KOPT-K1 (cell line): ENCODE data around the gene ACSL6.

Source experiments
- H3K27ac ChIP-seq: fragments of 200-600 bp; sonication (generic); 2 replicates; pipeline ENCODE4 v1.5.1; 2016; ENCODE audit warnings: antibody characterized with exemption, mild to moderate bottlenecking, low read depth, low read length; ENCODE audit not compliant: poor library complexity, severe bottlenecking
- H3K36me3 ChIP-seq: fragments of 200-600 bp; sonication (generic); 2 replicates; pipeline ENCODE4 v1.5.1; 2017; ENCODE audit warnings: antibody characterized with exemption, mild to moderate bottlenecking, low read length, moderate library complexity; ENCODE audit not compliant: insufficient read depth
- H3K9me3 ChIP-seq: fragments of 200-600 bp; sonication (generic); 2 replicates; pipeline ENCODE4 v1.5.1; 2017; ENCODE audit warnings: antibody characterized with exemption, low read length, mild to moderate bottlenecking; ENCODE audit not compliant: insufficient read depth, poor library complexity, severe bottlenecking

Gene ACSL6

GRCh38 chr5:131973089-131973712 lies 38.3 kb downstream of the ACSL6 start:
- Histone ChIP-seq H3K36me3 (no peaks in the 10 kb centered on the region), H3K9me3 (no peaks in the 10 kb centered on the region), H3K27ac (no peak overlapping the region)

GRCh38 chr5:131968396-131968954 lies 43.0 kb downstream of the ACSL6 start:
- no peaks in the 10 kb centered on the region for H3K36me3 ChIP-seq
- H3K27ac ChIP-seq: no peak overlapping the region
- no peaks in the 10 kb centered on the region for H3K9me3 ChIP-seq

- Histone ChIP-seq H3K36me3 (no peaks in the 10 kb centered on the region), H3K9me3 (no peaks in the 10 kb centered on the region), H3K27ac (no peak overlapping the region)
These were observed 44.9 kb downstream of the ACSL6 start for GRCh38 chr5:131966551-131966950.

- no peaks in the 10 kb centered on the region for H3K9me3 ChIP-seq
- no peak overlapping the region for H3K27ac ChIP-seq
- H3K36me3 ChIP-seq: no peaks in the 10 kb centered on the region
These were observed 45.5 kb downstream of the ACSL6 start for GRCh38 chr5:131965826-131966415.

- H3K9me3 ChIP-seq: no peaks in the 10 kb centered on the region
- H3K36me3 ChIP-seq: no peaks in the 10 kb centered on the region
- H3K27ac ChIP-seq: no peak overlapping the region
These were observed 51.6 kb downstream of the ACSL6 start for GRCh38 chr5:131959906-131960305.

GRCh38 chr5:131959136-131959535 lies 52.3 kb downstream of the ACSL6 start:
- H3K9me3 ChIP-seq: no peaks in the 10 kb centered on the region
- H3K36me3 ChIP-seq: no peaks in the 10 kb centered on the region
- no peak overlapping the region for H3K27ac ChIP-seq

- Histone ChIP-seq H3K27ac (no peak overlapping the region), H3K9me3 (no peaks in the 10 kb centered on the region), H3K36me3 (no peaks in the 10 kb centered on the region)
These were observed 53.6 kb downstream of the ACSL6 start for GRCh38 chr5:131957721-131958441.

- no peak overlapping the region for H3K27ac ChIP-seq
- no peaks in the 10 kb centered on the region for H3K36me3 ChIP-seq
- no peaks in the 10 kb centered on the region for H3K9me3 ChIP-seq
These were observed 57.5 kb downstream of the ACSL6 start for GRCh38 chr5:131953969-131954368.

GRCh38 chr5:131952301-131952857 lies 59.1 kb downstream of the ACSL6 start:
- Histone ChIP-seq H3K27ac (no peak overlapping the region), H3K9me3 (no peaks in the 10 kb centered on the region), H3K36me3 (no peaks in the 10 kb centered on the region)

GRCh38 chr5:131950706-131951105 lies 60.8 kb downstream of the ACSL6 start:
- Histone ChIP-seq H3K36me3 (no peaks in the 10 kb centered on the region), H3K27ac (no peak overlapping the region), H3K9me3 (no peaks in the 10 kb centered on the region)

- Histone ChIP-seq H3K9me3 (no peaks in the 10 kb centered on the region), H3K27ac (no peak overlapping the region), H3K36me3 (no peaks in the 10 kb centered on the region)
These were observed 64.0 kb downstream of the ACSL6 start for GRCh38 chr5:131947445-131947844.

- Histone ChIP-seq H3K9me3 (no peaks in the 10 kb centered on the region), H3K27ac (no peak within 1 kb of the TSS), H3K36me3 (no peaks in the 10 kb centered on the region)
These were observed 65.8 kb downstream of the ACSL6 start, which contains the start of gene MEIKIN for GRCh38 chr5:131945551-131946168. TSS of gene MEIKIN (minus strand) at chr5:131945663. CDS start at chr5:131945505, 158 bp downstream.

GRCh38 chr5:131944702-131945550 lies 66.5 kb downstream of the ACSL6 start:
- Histone ChIP-seq H3K9me3 (no peaks in the 10 kb centered on the region), H3K27ac (no peak overlapping the region), H3K36me3 (no peaks in the 10 kb centered on the region)

GRCh38 chr5:131943916-131944315 lies 67.5 kb downstream of the ACSL6 start:
- no peaks in the 10 kb centered on the region for H3K36me3 ChIP-seq
- no peak overlapping the region for H3K27ac ChIP-seq
- no peaks in the 10 kb centered on the region for H3K9me3 ChIP-seq
